AG04450 (cell line): Measurements from ENCODE around the gene PON3. TPM values are rescaled to one million over a fixed set of nuclear protein-coding genes. Genes with fewer than 3 reads are reported as not detected.

ENCODE experiments used
- CTCF ChIA-PET: fragments of 300-600, 350-600 bp; formaldehyde crosslinking; extraction: SDS; loops from one replicate; lab custom pipeline; 2022; ENCODE audit warnings: antibody characterized with exemption, inconsistent platforms; lab: Charles Lee
- POLR2A ChIA-PET: fragments of 350-600 bp; formaldehyde crosslinking; extraction: SDS; loops from one replicate; lab custom pipeline; 2021; ENCODE audit warnings: antibody characterized with exemption, inconsistent platforms; lab: Yijun Ruan, JAX
- DNase-seq: peaks from one replicate; pipeline ENCODE4 v3.0.0-alpha.2; 2011; ENCODE audit warnings: low read depth, low spot score
- H3K27ac ChIP-seq: one replicate; pipeline ENCODE4 v1.5.1; 2012; ENCODE audit warnings: low read depth, low read length, control low read depth
- H3K27me3 ChIP-seq: one replicate; pipeline ENCODE4 v1.6.0; 2012; ENCODE audit warnings: low read length; ENCODE audit not compliant: control insufficient read depth, insufficient read depth
- H3K4me3 ChIP-seq: 2 replicates; pipeline ENCODE4 v1.5.1; 2011; ENCODE audit warnings: mild to moderate bottlenecking, low read depth, low read length, control low read depth
- H3K9me3 ChIP-seq: 2 replicates; pipeline ENCODE4 v1.5.1; 2012; ENCODE audit warnings: low read length; ENCODE audit not compliant: control insufficient read depth, insufficient read depth
- CTCF ChIP-seq: IDR thresholded peaks from 2 replicates; pipeline ENCODE4 v1.5.1; 2011; ENCODE audit warnings: low read depth, low read length, control low read depth, inconsistent platforms
- polyA plus RNA-seq: library from polyadenylated mRNA; depleted of rRNA; stranded (reverse); fragments of >200 nt; gene quantifications from 2 replicates; pipeline ENCODE4 v1.2.3, GENCODE V29; 2011

PON3 gene
- polyA plus RNA-seq, 1 experiment: 0.20 TPM

DNA sequence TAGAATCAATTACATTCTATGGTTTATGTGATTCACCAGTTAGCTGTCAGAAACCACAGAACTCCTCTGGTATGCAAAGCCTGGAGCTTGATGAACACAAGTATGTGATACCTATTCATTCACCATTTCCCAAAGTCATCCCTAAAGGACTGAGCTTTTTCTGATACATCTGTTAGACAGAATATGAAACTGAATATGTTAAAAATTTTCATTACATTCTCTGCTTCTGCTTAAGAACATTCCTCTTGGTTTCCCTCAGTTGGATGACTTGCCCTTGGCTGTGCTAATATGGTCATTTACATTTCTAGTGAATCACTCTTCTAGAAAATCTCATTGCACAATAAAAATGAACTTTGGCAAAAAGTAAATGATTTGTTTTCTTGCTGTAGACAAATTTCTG is 61.1 kb downstream of the PON3 start:
- ChIA-PET POLR2A (no interaction called here), CTCF (no interaction called here)
- TF ChIP-seq CTCF: no peak
- no peak for DNase-seq
- Histone ChIP-seq H3K9me3 (no peaks in the 10 kb centered on the region), H3K4me3 (no peak overlapping the region), H3K27ac (no peak overlapping the region), H3K27me3 (no peaks in the 10 kb centered on the region)

GRCh38 chr7:95334447-95334846 is 61.7 kb downstream of the PON3 start:
- TF ChIP-seq CTCF: no peak
- POLR2A ChIA-PET: no interaction called here
- Histone ChIP-seq H3K27me3 (no peaks in the 10 kb centered on the region), H3K9me3 (no peaks in the 10 kb centered on the region), H3K27ac (no peak overlapping the region), H3K4me3 (no peak overlapping the region)
- CTCF ChIA-PET: no interaction called here
- DNase-seq: no peak

GRCh38 chr7:95330961-95331337 is 65.2 kb downstream of the PON3 start:
- H3K27me3 ChIP-seq: no peaks in the 10 kb centered on the region
- POLR2A ChIA-PET: no interaction called here
- H3K27ac ChIP-seq: no peak overlapping the region
- no peak for DNase-seq
- H3K4me3 ChIP-seq: no peak overlapping the region; the same call in 1 of the 2 replicates
- CTCF ChIA-PET: no interaction called here
- no peak for TF ChIP-seq CTCF
- H3K9me3 ChIP-seq: no peaks in the 10 kb centered on the region

GRCh38 chr7:95330204-95330960 is 65.8 kb downstream of the PON3 start:
- no peak for DNase-seq
- CTCF ChIA-PET: no interaction called here
- Histone ChIP-seq H3K27me3 (no peaks in the 10 kb centered on the region), H3K4me3 (peak overlapping the region; percentile 38), H3K27ac (no peak overlapping the region), H3K9me3 (no peaks in the 10 kb centered on the region)
- no peak for TF ChIP-seq CTCF
- POLR2A ChIA-PET: no interaction called here

GRCh38 chr7:95327356-95327755 is 68.8 kb downstream of the PON3 start:
- DNase-seq: no peak
- Histone ChIP-seq H3K27me3 (no peaks in the 10 kb centered on the region), H3K9me3 (no peaks in the 10 kb centered on the region), H3K4me3 (no peak overlapping the region), H3K27ac (no peak overlapping the region)
- CTCF ChIA-PET: interaction anchor here (0.5 kb wide), 1 partner anchor 294 kb away, joined by 3 read pairs; no protein-coding TSS in a partner anchor
- TF ChIP-seq CTCF: no peak
- POLR2A ChIA-PET: no interaction called here
